ENCODE measurements around the gene WNK2. TPM values are rescaled to one million over a fixed set of nuclear protein-coding genes. Genes with fewer than 3 reads are reported as not detected.

WNK2 gene
- total and polyA plus RNA-seq, 12 donors = 16.6 to 236 (median 178) TPM

DNA sequence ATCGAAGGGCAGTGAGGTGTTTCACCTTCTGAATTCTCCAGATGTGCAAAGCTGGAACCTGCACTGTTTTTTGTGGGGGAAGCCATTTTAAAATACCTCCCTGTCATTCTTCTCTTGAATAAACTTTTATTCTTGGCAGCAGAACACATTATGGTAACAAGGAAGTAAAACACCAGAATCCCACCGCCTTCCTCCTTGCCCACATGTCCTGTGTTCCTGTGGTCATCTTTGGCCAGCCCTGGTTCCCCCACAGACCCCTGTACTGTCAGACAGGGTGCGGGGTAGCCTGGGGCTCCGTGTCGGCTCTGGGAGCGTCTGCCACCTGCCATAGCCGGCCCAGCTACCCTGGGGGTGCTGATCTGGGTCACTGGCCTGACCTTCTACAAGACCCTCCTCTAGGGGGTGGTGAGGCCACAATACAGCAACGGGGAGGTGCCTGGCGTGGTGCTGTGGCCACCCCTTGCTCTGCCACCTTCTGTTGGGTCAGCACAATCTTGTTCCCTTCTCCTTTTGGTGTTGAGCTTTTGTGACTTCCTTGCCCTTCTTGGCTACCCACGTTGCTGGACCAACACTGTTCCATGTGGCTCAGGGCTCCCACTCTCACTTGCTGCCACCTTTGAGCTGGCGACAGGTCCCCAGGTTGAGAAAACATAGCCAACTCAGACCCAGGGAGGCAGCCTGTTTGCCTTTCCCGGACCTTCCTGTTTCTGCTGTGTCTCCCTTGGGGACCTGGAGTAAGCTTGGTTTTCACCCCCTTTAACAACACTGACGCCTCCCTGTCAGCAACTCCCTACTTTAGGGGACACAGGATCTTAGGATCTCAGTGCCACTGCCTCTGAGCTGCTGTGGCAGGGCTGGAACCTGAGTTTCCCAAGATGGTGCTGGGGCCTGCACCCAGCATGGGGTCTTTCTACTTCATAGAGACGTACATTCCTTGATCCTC lies 4.8 kb downstream of the WNK2 start:
- Histone ChIP-seq H3K9me3 (no peaks in the 10 kb centered on the region), H3K36me3 (no peaks in the 10 kb centered on the region), H3K4me1 (peaks cover 2 to 81% (median 20%) of the 10 kb centered on the region in 9 donors), H3K27ac (peak overlapping the region; percentile 24 to 92 (median 86)), H3K4me3 (no peak overlapping the region), H3K27me3 (peaks cover 0 to 48% (median 8%) of the 10 kb centered on the region in 7 donors)
- ATAC-seq = no peak
- 53 to 55% methylated on average over 14 of the region's 14 CpGs for WGBS, 2 donors
- TF ChIP-seq, protein P1, sequence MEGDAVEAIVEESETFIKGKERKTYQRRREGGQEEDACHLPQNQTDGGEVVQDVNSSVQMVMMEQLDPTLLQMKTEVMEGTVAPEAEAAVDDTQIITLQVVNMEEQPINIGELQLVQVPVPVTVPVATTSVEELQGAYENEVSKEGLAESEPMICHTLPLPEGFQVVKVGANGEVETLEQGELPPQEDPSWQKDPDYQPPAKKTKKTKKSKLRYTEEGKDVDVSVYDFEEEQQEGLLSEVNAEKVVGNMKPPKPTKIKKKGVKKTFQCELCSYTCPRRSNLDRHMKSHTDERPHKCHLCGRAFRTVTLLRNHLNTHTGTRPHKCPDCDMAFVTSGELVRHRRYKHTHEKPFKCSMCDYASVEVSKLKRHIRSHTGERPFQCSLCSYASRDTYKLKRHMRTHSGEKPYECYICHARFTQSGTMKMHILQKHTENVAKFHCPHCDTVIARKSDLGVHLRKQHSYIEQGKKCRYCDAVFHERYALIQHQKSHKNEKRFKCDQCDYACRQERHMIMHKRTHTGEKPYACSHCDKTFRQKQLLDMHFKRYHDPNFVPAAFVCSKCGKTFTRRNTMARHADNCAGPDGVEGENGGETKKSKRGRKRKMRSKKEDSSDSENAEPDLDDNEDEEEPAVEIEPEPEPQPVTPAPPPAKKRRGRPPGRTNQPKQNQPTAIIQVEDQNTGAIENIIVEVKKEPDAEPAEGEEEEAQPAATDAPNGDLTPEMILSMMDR (IDR thresholded peaks at IDR 0.05) = no peak
- DNase-seq = no peak
- intact Hi-C loops (cut with DNase I) = no loop called here

DNA sequence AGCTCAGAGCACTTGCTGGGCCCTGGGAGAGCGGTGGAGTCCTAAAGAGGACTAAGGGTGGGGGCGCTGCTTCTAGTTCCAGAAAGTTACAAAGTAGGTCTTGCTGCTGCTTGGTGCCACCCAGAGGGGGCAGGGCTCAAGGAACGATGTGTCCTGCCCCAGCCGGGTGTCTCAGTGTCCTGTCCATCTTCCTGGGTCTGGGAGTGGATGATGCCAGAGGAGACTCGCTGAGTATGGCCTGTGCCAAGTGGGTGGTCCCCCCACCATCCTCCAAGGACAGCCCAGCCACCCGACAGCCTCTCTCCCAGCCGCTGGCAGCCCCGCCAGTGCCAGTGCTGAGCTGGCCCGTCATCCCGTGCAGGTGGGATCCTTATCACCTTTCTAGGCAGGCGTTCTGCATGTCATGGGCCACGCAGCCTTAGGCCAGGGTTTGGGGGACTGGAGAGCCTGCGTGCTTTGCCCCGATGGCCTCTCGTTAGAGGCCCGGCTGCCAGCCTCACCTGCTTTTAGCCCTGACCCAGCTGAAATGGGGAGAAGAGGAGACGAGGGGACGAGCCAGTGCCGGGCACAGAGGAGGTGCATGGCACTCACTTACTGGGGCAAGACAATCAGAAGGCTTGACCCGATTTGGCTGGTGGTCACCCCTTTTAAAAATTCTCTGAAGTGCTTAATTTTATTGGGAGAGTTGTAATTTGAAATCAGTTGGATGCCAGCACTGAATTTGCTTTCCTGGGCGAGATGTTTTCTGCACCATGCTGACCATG lies 5.6 kb downstream of the WNK2 start:
- no peak overlapping the region for H3K4me3 ChIP-seq
- WGBS, 2 donors = 47 to 69% methylated on average over 21 of the region's 21 CpGs
- DNase-seq (no peak), ATAC-seq (peak in 6 of 8 donors; percentile 3 to 45 (median 11))
- intact Hi-C loops (cut with DNase I) = no loop called here
- peak overlapping the region; percentile 24 to 92 (median 86) for H3K27ac ChIP-seq
- TF ChIP-seq, protein P1 (IDR thresholded peaks at IDR 0.05) = no peak
- no peaks in the 10 kb centered on the region for H3K36me3 ChIP-seq
- H3K27me3 ChIP-seq = peaks cover 0 to 40% (median 2%) of the 10 kb centered on the region in 7 donors
- peaks cover 4 to 89% (median 25%) of the 10 kb centered on the region in 9 donors for H3K4me1 ChIP-seq
- no peaks in the 10 kb centered on the region for H3K9me3 ChIP-seq

DNA sequence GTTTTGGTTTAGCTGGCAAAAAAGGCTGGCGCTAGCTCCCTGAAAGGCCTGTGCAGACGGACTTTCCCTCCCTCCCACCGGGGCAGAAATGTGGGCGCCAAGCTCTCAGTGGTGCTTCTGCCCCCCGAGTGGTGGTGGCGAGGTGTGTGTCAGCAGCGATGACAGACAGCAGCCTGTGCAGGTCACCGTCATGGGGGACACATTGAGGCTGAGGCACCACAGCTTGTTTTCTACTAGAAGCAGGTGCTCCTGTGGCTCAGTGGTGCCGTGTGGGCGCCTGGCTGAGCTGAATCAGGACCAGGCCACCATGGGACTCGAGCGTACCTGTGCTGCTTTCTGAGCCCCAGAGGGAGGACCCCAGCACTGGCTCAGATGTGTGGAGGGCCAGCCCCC lies 6.2 kb downstream of the WNK2 start:
- 55 to 66% methylated on average over 12 of the region's 12 CpGs for WGBS, 2 donors

More for the DNA sequence above, 6.2 kb downstream of the WNK2 start:
- peaks cover 3 to 94% (median 30%) of the 10 kb centered on the region in 9 donors for H3K4me1 ChIP-seq
- intact Hi-C loops (cut with DNase I) = no loop called here
- H3K36me3 ChIP-seq = no peaks in the 10 kb centered on the region
- peaks cover 0 to 35% (median 0%) of the 10 kb centered on the region in 7 donors for H3K27me3 ChIP-seq
- ATAC-seq (no peak), DNase-seq (no peak)
- peak overlapping the region in 7 of 10 donors; percentile 57 to 92 (median 89) for H3K27ac ChIP-seq
- no peaks in the 10 kb centered on the region for H3K9me3 ChIP-seq
- no peak overlapping the region for H3K4me3 ChIP-seq
- TF ChIP-seq, protein P1 (IDR thresholded peaks at IDR 0.05) = no peak

Data from heart right ventricle (tissue), 16 donors.